CD4-positive, alpha-beta T cell treated with Interleukin-1 beta for 1 hour (primary cell): ENCODE measurements around the gene ATP6V0C.
"Not testable (repeated sequence)": the region's sequence is repeated elsewhere in the genome, so short reads cannot be mapped to it uniquely, and the experiment has no call there.

Source experiments
- DNase-seq, 2 donors: peaks; one replicate each; pipeline ENCODE4 v3.0.0-alpha.2; 2020 to 2022

Gene ATP6V0C

GRCh38 chr16:2529961-2530628, 16.3 kb downstream of the ATP6V0C start:
- DNase-seq, result no peak

GRCh38 chr16:2530629-2531318, 17.0 kb downstream of the ATP6V0C start:
- no peak for DNase-seq

- DNase-seq, result no peak
Observed at GRCh38 chr16:2531371-2531695, 17.6 kb downstream of the ATP6V0C start, which contains the start of gene CEMP1. Gene CEMP1 (minus strand): TSS chr16:2531408. CDS start chr16:2531073, 335 bp downstream.

- DNase-seq, result peak; percentile 97
Observed at GRCh38 chr16:2531696-2532493, 18.1 kb downstream of the ATP6V0C start.

GRCh38 chr16:2532494-2533141, 18.9 kb downstream of the ATP6V0C start:
- DNase-seq, result peak; percentile 75 to 79

- DNase-seq, result not testable (repeated sequence)
Observed at GRCh38 chr16:2533142-2533755, 19.5 kb downstream of the ATP6V0C start.

GRCh38 chr16:2533912-2534311, 20.2 kb downstream of the ATP6V0C start:
- no peak for DNase-seq

- DNase-seq, result not testable (repeated sequence)
Observed at GRCh38 chr16:2534335-2534734, 20.6 kb downstream of the ATP6V0C start.

- peak in 1 of 2 donors; percentile 51 for DNase-seq
Observed at GRCh38 chr16:2535625-2536013, 21.9 kb downstream of the ATP6V0C start.

GRCh38 chr16:2537451-2538379, 24.0 kb downstream of the ATP6V0C start, which contains the start of gene PDPK1:
Gene PDPK1 (plus strand): TSS chr16:2538021. CDS start chr16:2538113, 92 bp downstream.
- DNase-seq, result peak; percentile 96 to 97

GRCh38 chr16:2539192-2539844, 25.6 kb downstream of the ATP6V0C start:
- not testable (repeated sequence) for DNase-seq

GRCh38 chr16:2539845-2540458, 26.2 kb downstream of the ATP6V0C start:
- DNase-seq, result peak; percentile 33 to 50

- peak in 1 of 2 donors; percentile 43 for DNase-seq
Observed at GRCh38 chr16:2540912-2541311, 27.2 kb downstream of the ATP6V0C start.

- not testable (repeated sequence) for DNase-seq
Observed at GRCh38 chr16:2541409-2541808, 27.7 kb downstream of the ATP6V0C start.

GRCh38 chr16:2543771-2544170, 30.0 kb downstream of the ATP6V0C start:
- not testable (repeated sequence) for DNase-seq

GRCh38 chr16:2550283-2550878, 36.6 kb downstream of the ATP6V0C start:
- not testable (repeated sequence) for DNase-seq

GRCh38 chr16:2551420-2551889, 37.7 kb downstream of the ATP6V0C start:
- DNase-seq, result not testable (repeated sequence)

- not testable (repeated sequence) for DNase-seq
Observed at GRCh38 chr16:2554709-2555425, 41.1 kb downstream of the ATP6V0C start.

GRCh38 chr16:2557150-2557549, 43.4 kb downstream of the ATP6V0C start:
- not testable (repeated sequence) for DNase-seq
